ENCODE measurements around the gene ALKBH7. TPM values are rescaled to one million over a fixed set of nuclear protein-coding genes. Genes with fewer than 3 reads are reported as not detected.
A peak's percentile ranks its signal among the peaks of the same experiment; 100 is the strongest.

The ALKBH7 gene
- total and polyA plus RNA-seq, 2 of the 13 experiments (the other 11 are each of a cell fraction or from before 2014, with no cell fraction given): 29.6 to 45.9 TPM

DNA sequence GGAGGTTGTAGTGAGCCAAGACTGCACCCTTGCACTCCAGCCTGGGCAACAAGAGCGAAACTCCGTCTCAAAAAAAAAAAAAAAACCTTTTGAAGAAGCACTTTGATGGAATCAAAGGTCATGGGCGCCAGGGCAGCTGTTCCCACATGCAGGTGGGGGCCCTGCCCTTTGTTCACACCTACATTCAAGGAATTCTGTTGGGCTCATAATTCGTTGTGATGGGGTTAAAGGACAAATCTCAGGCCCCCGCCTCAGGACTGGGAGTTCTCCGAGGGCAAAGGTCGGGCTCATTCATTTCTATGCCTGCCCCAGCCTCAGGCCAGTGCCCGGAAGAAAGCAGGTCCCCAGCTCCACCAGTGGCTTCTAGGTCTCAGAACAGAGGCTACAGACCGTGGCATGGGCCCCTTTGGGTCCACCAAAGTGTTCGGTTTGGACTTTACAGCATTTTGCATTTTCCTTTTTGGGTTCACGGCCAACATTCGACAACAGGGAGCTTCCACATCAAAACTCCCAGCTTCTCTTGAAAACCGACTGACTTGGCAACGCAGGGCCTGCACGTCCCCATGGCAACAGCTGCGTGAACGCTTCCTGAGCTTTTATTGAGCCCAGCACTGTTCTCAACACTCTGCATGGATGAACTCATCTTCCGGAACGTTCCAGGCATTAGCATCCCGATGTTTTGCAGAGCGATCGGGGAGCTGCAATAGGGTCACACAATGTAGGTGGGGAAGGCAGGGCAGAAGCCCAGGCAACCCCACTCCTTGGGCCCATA, 30.4 kb downstream of the ALKBH7 start (continued):
- TF ChIP-seq, protein P1, sequence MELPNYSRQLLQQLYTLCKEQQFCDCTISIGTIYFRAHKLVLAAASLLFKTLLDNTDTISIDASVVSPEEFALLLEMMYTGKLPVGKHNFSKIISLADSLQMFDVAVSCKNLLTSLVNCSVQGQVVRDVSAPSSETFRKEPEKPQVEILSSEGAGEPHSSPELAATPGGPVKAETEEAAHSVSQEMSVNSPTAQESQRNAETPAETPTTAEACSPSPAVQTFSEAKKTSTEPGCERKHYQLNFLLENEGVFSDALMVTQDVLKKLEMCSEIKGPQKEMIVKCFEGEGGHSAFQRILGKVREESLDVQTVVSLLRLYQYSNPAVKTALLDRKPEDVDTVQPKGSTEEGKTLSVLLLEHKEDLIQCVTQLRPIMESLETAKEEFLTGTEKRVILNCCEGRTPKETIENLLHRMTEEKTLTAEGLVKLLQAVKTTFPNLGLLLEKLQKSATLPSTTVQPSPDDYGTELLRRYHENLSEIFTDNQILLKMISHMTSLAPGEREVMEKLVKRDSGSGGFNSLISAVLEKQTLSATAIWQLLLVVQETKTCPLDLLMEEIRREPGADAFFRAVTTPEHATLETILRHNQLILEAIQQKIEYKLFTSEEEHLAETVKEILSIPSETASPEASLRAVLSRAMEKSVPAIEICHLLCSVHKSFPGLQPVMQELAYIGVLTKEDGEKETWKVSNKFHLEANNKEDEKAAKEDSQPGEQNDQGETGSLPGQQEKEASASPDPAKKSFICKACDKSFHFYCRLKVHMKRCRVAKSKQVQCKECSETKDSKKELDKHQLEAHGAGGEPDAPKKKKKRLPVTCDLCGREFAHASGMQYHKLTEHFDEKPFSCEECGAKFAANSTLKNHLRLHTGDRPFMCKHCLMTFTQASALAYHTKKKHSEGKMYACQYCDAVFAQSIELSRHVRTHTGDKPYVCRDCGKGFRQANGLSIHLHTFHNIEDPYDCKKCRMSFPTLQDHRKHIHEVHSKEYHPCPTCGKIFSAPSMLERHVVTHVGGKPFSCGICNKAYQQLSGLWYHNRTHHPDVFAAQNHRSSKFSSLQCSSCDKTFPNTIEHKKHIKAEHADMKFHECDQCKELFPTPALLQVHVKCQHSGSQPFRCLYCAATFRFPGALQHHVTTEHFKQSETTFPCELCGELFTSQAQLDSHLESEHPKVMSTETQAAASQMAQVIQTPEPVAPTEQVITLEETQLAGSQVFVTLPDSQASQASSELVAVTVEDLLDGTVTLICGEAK (IDR thresholded peaks at IDR 0.05): no peak
- TF ChIP-seq, protein P1 (CRISPR knock-in tag; IDR thresholded peaks at IDR 0.05): 0 out of 2 replicates have a peak, but pooled peaks have one; percentile 16
- TF ChIP-seq NCOR1 (IDR thresholded peaks at IDR 0.05; ENCODE audit: borderline replicate concordance, low read length) (peak; percentile 71), ZNF747 (CRISPR knock-in tag; IDR thresholded peaks at IDR 0.05; ENCODE audit: borderline replicate concordance) (0 out of 2 replicates have a peak, but pooled peaks have one; percentile 20), SOX13 (IDR thresholded peaks at IDR 0.05) (peak; percentile 44; the same call in 1 of the 2 replicates), SOX13 (CRISPR knock-in tag; conservative IDR thresholded peaks at IDR 0.05 in 1 of 2, IDR thresholded peaks at IDR 0.05 in 1 of 2) (peak in 1 of 2 experiments; percentile 62; a peak in 2 of 4 replicates), ZNF709 (CRISPR knock-in tag; IDR thresholded peaks at IDR 0.05) (0 out of 2 replicates have a peak, but pooled peaks have one; percentile 42), SOX5 (CRISPR knock-in tag; IDR thresholded peaks at IDR 0.05; ENCODE audit: borderline replicate concordance) (peak; percentile 50; the same call in 1 of the 2 replicates), NAIF1 (CRISPR knock-in tag; IDR thresholded peaks at IDR 0.05; ENCODE audit: borderline replicate concordance) (0 out of 2 replicates have a peak, but pooled peaks have one; percentile 13), RFXAP (CRISPR knock-in tag; IDR thresholded peaks at IDR 0.05; ENCODE audit: borderline replicate concordance) (peak; percentile 95), TBX3 (IDR thresholded peaks at IDR 0.05; ENCODE audit: borderline replicate concordance) (peak; percentile 90), SETDB1 (CRISPR knock-in tag; IDR thresholded peaks at IDR 0.05; ENCODE audit: borderline replicate concordance) (no peak), ZFAT (CRISPR knock-in tag; conservative IDR thresholded peaks at IDR 0.05) (no peak), ZNF274 (CRISPR knock-in tag; IDR thresholded peaks at IDR 0.05) (peak; percentile 44; the same call in 1 of the 2 replicates)
- TF ChIP-seq, protein P2, sequence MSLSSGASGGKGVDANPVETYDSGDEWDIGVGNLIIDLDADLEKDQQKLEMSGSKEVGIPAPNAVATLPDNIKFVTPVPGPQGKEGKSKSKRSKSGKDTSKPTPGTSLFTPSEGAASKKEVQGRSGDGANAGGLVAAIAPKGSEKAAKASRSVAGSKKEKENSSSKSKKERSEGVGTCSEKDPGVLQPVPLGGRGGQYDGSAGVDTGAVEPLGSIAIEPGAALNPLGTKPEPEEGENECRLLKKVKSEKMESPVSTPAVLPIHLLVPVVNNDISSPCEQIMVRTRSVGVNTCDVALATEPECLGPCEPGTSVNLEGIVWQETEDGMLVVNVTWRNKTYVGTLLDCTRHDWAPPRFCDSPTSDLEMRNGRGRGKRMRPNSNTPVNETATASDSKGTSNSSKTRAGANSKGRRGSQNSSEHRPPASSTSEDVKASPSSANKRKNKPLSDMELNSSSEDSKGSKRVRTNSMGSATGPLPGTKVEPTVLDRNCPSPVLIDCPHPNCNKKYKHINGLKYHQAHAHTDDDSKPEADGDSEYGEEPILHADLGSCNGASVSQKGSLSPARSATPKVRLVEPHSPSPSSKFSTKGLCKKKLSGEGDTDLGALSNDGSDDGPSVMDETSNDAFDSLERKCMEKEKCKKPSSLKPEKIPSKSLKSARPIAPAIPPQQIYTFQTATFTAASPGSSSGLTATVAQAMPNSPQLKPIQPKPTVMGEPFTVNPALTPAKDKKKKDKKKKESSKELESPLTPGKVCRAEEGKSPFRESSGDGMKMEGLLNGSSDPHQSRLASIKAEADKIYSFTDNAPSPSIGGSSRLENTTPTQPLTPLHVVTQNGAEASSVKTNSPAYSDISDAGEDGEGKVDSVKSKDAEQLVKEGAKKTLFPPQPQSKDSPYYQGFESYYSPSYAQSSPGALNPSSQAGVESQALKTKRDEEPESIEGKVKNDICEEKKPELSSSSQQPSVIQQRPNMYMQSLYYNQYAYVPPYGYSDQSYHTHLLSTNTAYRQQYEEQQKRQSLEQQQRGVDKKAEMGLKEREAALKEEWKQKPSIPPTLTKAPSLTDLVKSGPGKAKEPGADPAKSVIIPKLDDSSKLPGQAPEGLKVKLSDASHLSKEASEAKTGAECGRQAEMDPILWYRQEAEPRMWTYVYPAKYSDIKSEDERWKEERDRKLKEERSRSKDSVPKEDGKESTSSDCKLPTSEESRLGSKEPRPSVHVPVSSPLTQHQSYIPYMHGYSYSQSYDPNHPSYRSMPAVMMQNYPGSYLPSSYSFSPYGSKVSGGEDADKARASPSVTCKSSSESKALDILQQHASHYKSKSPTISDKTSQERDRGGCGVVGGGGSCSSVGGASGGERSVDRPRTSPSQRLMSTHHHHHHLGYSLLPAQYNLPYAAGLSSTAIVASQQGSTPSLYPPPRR (CRISPR knock-in tag; IDR thresholded peaks at IDR 0.05; ENCODE audit: borderline replicate concordance): peak; percentile 29; the same call in 1 of the 2 replicates
